ENCODE data around the gene WBP4.
"Not testable (repeated sequence)": the region's sequence is repeated elsewhere in the genome, so short reads cannot be mapped to it uniquely, and the experiment has no call there.

The WBP4 gene

GRCh38 chr13:41085961-41086585, 24.8 kb downstream of the WBP4 start:
- no peak for DNase-seq

- DNase-seq, result not testable (repeated sequence)
Observed at GRCh38 chr13:41095681-41096080, 34.4 kb downstream of the WBP4 start.

- no peak for DNase-seq
Observed at GRCh38 chr13:41098761-41099160, 37.5 kb downstream of the WBP4 start.

- DNase-seq, result no peak
Observed at GRCh38 chr13:41099986-41100385, 38.7 kb downstream of the WBP4 start.

- no peak for DNase-seq
Observed at GRCh38 chr13:41107104-41107571, 45.8 kb downstream of the WBP4 start.

- DNase-seq, result no peak
Observed at GRCh38 chr13:41107584-41108014, 46.3 kb downstream of the WBP4 start.

- no peak for DNase-seq
Observed at GRCh38 chr13:41111454-41111853, 50.1 kb downstream of the WBP4 start.

- no peak for DNase-seq
Observed at GRCh38 chr13:41117869-41118268, 56.6 kb downstream of the WBP4 start.

- no peak for DNase-seq
Observed at GRCh38 chr13:41122838-41123237, 61.5 kb downstream of the WBP4 start.

- DNase-seq, result no peak
Observed at GRCh38 chr13:41127701-41128100, 66.4 kb downstream of the WBP4 start.

- DNase-seq, result no peak
Observed at GRCh38 chr13:41130356-41130755, 69.0 kb downstream of the WBP4 start.

GRCh38 chr13:41131189-41131588, 69.9 kb downstream of the WBP4 start:
- not testable (repeated sequence) for DNase-seq

GRCh38 chr13:41131660-41132511, 70.6 kb downstream of the WBP4 start:
- not testable (repeated sequence) for DNase-seq

GRCh38 chr13:41132512-41133152, 71.3 kb downstream of the WBP4 start, which contains the start of gene KBTBD6:
TSS of gene KBTBD6 (minus strand) at chr13:41132802. CDS start at chr13:41132511, 291 bp downstream.
- peak; percentile 97 to 98 for DNase-seq
